Islet of Langerhans (tissue), 1 donor: ENCODE data around the gene GOSR1.
"Not testable (repeated sequence)": the region's sequence is repeated elsewhere in the genome, so short reads cannot be mapped to it uniquely, and the experiment has no call there.

ENCODE experiments used
- FAIRE-seq: peaks from one replicate; lab custom pipeline; 2011; peaks lifted over from hg19 to GRCh38; lab: Jason Lieb, UNC

Gene GOSR1

DNA sequence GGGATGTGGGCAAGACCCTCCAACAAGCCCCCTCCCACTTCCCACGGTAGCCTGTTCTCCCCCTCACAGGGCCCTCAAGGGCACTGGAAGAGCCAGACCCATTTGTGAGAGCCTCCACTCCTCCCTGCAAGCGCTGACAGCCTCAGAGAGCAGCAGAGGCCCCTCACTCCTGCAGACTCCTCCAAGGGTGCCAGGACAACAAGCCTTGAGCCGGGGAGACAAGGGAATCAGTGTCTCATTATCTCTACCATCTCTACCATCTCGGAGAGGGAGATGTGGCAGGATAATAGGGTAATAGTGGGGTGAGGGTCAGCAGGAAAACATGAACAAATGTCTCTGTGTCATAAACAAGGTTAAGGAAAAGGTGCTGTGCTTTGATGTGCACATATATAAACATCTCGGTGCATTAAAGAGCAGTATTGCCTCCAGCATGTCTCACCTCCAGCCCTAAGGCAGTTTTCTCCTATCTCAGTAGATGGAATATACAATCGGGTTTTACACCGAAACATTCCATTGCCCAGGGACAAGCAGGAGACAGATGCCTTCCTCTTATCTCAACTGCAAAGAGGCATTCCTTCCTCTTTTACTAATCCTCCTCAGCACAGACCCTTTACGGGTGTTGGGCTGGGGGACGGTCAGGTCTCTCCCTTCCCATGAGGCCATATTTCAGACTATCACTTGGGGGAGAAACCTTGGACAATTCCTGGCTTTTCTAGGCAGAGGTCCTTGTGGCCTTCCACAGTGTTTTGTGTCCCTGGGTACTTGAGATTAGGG is 86.1 kb downstream of the GOSR1 start:
- FAIRE-seq, result not testable (repeated sequence)

- not testable (repeated sequence) for FAIRE-seq
Measured at GRCh38 chr17:30563905-30564390, 86.7 kb downstream of the GOSR1 start.

DNA sequence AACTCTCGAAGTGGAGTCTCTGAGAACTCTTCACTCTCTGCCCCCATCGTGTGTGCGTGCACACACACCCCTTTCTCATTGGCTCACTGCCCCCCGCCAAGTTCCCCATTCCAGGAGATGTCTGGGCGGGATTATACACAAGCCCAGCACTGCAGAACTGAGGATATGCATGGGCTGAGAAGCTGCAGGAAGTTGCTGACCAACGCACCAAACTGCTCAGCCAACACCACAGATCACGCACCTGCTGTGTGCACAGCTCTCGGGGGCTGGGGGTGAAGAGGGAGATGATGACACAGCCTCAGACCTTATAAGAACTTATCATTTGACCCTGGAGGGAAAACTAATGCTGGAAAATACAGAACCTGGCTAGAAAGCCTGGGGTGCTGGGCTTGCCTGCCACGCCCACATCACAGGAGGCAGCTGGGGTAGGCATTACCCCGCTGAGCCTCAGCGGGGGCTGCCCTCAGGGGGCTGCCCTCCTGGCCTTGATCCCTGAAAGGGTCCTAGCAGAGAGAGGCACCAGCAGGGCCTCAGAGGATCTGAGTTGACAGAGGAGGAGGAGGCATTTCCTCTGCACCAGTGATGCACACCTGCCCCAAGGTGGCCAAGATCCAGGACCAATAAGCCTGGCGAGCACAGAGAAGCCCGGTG is 87.3 kb downstream of the GOSR1 start:
- not testable (repeated sequence) for FAIRE-seq

GRCh38 chr17:30565073-30565935 is 88.1 kb downstream of the GOSR1 start:
- FAIRE-seq, result no peak

DNA sequence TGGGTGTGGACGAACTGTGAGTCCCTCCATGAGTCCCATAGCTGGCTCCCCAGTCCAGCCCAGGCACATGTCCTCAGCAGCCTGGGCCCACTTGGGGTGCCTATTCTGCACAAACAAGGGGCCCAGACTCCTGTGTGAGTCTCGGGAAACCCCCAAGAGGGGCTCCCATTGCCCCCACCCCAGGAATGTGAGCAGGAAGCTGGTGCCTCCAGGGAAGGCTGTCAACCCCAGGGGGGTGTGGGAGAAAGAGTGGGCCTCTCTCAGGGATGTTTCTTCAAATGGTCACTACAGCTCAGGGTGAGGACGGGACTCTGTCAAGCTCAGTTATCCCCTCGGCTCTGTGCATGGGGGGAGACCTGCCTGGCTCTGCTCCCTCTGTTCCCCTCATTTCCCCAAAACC is 88.9 kb downstream of the GOSR1 start:
- not testable (repeated sequence) for FAIRE-seq

- FAIRE-seq, result not testable (repeated sequence)
Measured at GRCh38 chr17:30566516-30567225, 89.5 kb downstream of the GOSR1 start.

DNA sequence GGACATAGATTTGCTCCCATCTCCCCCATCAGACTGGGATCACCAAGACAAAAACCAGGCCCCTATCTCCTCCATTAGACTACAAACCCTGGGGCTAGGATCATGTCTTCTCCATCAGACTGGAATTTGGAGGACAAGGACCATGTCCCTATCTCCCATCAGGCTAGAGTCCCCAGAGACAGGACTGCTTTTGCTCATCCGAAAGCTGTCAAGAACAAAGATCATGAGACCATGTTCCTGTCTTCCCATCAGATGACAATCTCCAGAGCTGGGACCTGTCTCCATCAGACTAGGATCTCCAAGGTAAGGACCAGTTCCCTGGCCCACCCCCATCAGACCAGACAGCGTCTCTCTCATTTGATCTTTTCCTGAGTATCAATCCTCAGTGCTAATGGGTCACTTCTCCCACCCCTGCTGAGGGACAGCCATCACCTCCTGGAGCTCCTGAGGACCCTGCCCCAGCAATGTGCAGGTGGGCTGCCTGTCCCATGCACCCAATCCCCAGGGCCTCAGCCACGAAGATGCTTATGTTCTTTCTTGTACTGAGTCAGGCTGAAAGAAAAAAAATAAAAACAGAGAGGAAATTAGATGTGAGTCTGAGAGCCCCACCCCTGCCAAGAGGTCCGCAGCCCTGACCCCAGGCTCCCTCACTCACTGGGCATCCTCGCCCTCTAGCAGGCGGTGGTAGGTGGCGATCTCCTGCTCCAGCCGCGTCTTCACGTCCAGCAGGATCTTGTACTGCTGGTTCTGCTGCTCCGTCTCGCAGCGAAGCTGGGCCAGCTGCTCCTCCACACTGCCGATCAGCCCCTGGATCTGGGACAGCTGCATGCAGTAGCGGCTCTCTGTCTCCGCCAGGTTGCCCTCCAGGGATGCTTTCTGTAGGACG is 90.3 kb downstream of the GOSR1 start:
- no peak for FAIRE-seq

GRCh38 chr17:30568117-30568430 is 90.9 kb downstream of the GOSR1 start:
- no peak for FAIRE-seq

DNA sequence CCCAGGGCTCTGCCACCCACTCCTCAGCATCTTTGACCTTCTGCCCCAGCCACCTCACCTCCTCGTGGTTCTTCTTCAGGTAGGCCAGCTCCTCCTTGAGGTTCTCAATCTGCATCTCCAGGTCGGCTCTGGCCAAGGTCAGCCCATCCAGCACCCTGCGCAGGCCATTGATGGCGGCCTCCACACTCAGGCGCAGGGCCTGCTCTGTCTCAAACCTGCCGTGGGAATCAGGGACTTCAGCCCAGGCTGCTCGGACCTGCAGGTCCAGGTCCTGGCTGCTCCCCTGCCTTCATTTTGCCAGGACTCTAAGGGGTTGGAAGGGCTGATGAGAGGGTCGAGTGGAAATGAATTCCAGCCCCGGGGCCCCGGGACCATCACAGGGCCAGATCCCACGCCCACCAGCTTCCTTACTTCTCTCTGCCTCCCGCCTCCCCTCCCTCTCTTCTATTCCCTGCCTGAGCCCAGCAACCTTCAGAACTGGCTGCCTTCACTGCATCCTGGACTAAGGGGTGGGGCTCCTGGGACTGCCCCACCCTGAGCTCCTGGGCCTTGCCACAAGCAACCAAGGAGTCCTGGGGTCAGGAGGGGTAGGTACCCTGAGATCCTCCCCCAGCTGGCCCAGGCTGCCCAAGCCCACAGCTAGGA is 92.4 kb downstream of the GOSR1 start:
- not testable (repeated sequence) for FAIRE-seq

GRCh38 chr17:30570191-30570590 is 93.0 kb downstream of the GOSR1 start:
- no peak for FAIRE-seq

DNA sequence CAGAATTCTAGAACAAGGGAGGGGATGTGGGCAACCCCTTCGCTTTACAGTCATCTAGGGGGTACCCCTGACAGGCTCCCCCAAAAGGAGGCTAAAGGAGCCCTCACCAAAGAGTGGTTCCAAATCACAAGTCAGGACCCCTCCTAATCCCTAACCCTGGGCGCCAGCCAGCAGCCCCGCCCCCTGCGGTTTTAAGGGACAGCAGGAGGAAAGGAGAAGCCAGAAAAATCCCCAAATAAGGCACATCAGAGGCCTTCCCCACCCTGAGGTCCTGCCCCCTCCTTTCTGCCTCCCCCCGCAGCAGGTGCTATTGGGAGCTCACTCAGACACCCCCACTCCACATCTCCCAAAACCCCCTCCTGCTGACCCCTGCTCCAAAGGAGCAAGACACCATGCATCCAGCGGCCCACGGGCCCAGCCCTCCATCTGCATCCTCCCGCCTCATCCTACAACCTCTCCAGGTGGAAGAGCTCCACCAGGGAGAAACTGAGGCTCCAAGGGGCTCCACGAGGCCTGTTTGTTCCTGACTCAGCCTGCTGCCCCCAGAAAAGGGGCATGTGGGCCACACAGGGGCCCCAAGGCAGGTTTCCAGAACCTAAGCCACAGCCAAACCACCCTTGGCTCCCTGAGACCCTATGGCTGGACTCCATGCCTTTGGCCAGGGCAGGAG is 93.5 kb downstream of the GOSR1 start:
- no peak for FAIRE-seq

GRCh38 chr17:30571404-30571803 is 94.2 kb downstream of the GOSR1 start:
- not testable (repeated sequence) for FAIRE-seq

- no peak for FAIRE-seq
Measured at GRCh38 chr17:30571921-30572320, 94.7 kb downstream of the GOSR1 start.

GRCh38 chr17:30572651-30573554 is 95.7 kb downstream of the GOSR1 start:
- not testable (repeated sequence) for FAIRE-seq

DNA sequence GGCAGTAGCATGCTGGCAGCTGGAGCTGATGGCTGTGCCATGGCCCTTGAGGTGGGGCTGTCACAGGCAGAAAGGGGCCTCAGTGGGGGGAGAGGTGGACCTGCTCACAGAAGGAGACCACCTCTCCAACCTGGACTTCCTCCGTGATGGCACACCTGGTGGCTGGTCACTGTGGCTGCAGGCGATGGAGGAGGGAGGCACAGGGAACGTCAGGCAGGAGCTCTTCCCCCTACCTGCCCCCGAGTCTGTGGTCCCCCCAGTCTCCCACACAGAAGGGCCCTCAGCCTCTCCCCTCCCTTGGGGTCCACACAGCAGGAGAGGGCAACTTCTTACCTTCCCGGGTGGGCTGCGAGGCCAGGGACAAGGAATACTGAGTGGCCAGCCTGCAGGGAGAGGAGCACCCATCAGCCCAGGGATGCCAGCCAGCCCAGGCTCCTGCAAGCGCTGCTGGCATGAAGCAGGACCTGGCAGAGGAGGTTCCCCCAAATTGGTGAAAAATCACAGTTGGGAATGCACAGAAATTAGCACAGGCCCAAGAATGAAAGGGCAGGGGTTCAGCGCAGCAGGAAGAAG is 96.5 kb downstream of the GOSR1 start:
- FAIRE-seq, result no peak

GRCh38 chr17:30574309-30574708 is 97.1 kb downstream of the GOSR1 start:
- FAIRE-seq, result not testable (repeated sequence)

DNA sequence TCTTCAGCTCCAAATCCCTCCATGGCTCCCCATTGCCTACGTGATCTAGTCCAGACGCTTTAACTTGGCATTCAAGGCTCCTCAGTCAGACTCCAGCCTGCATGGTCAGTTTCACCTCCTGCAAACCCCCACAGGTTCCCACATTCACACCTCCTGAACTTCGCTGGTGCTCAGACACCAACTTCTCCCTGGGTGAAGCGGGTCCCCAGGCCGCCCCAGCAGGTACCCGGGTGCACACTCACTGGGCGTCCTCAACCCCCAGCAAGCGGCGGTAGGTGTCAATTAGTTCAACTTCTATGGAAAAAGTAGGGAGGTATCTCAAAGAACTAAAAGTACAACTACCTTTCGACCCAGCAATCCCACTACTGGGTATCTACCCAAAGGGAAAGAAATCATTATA is 97.6 kb downstream of the GOSR1 start:
- FAIRE-seq, result not testable (repeated sequence)

- not testable (repeated sequence) for FAIRE-seq
Measured at GRCh38 chr17:30575648-30576325, 98.6 kb downstream of the GOSR1 start.
